GM20431 (cell line): Measurements from ENCODE around the gene CAMK2N2.

Experiments used
- in situ Hi-C: fragments of 300-500 bp; cut with MseI, MboI; formaldehyde crosslinking; loops from one replicate; pipeline ENCODE4 v1.15.0; 2020; ENCODE audit warnings: low sequenced_read_pairs; ENCODE audit not compliant: unreplicated experiment

Gene CAMK2N2

GRCh38 chr3:184261270-184261853, at the start of gene CAMK2N2:
Gene CAMK2N2 (minus strand): TSS chr3:184261553. CDS start chr3:184261285, 268 bp downstream.
- in situ Hi-C loops, result no loop called here

- in situ Hi-C loops, result no loop called here
These were observed 47.4 kb upstream of the CAMK2N2 start for GRCh38 chr3:184308744-184309143.

- in situ Hi-C loops, result no loop called here
These were observed 46.6 kb upstream of the CAMK2N2 start for GRCh38 chr3:184307915-184308314.

- in situ Hi-C loops, result no loop called here
These were observed 45.1 kb upstream of the CAMK2N2 start for GRCh38 chr3:184306341-184306972.

GRCh38 chr3:184305577-184305976, 44.2 kb upstream of the CAMK2N2 start:
- in situ Hi-C loops, result no loop called here

- in situ Hi-C loops, result no loop called here
These were observed 39.0 kb upstream of the CAMK2N2 start for GRCh38 chr3:184300378-184300720.

GRCh38 chr3:184299488-184300377, 38.4 kb upstream of the CAMK2N2 start:
- in situ Hi-C loops, result no loop called here

- in situ Hi-C loops, result no loop called here
These were observed 37.6 kb upstream of the CAMK2N2 start, which contains the start of gene PSMD2 for GRCh38 chr3:184298759-184299487. Gene PSMD2 (plus strand): TSS chr3:184299241. CDS start chr3:184299267, 26 bp downstream.

GRCh38 chr3:184296616-184297015, 35.3 kb upstream of the CAMK2N2 start:
- in situ Hi-C loops, result no loop called here

GRCh38 chr3:184295771-184296170, 34.4 kb upstream of the CAMK2N2 start:
- in situ Hi-C loops, result no loop called here

GRCh38 chr3:184291738-184292445, 30.5 kb upstream of the CAMK2N2 start:
- in situ Hi-C loops, result no loop called here

- in situ Hi-C loops, result no loop called here
These were observed 29.8 kb upstream of the CAMK2N2 start for GRCh38 chr3:184291044-184291737.

- in situ Hi-C loops, result no loop called here
These were observed 29.0 kb upstream of the CAMK2N2 start for GRCh38 chr3:184290331-184290730.

- in situ Hi-C loops, result loop anchor here (10.0 kb wide), 1 partner anchor 395 kb away; no protein-coding TSS in a partner anchor
These were observed 28.1 kb upstream of the CAMK2N2 start for GRCh38 chr3:184289426-184289938.

GRCh38 chr3:184284696-184285095, 23.3 kb upstream of the CAMK2N2 start:
- in situ Hi-C loops, result loop anchor here (10.0 kb wide), 1 partner anchor 390 kb away; no protein-coding TSS in a partner anchor

- in situ Hi-C loops, result loop anchor here (10.0 kb wide), 1 partner anchor 389 kb away; no protein-coding TSS in a partner anchor
These were observed 22.3 kb upstream of the CAMK2N2 start for GRCh38 chr3:184283681-184284080.

GRCh38 chr3:184282941-184283340, 21.6 kb upstream of the CAMK2N2 start:
- in situ Hi-C loops, result loop anchor here (10.0 kb wide), 1 partner anchor 388 kb away; no protein-coding TSS in a partner anchor

- in situ Hi-C loops, result no loop called here
These were observed 16.0 kb upstream of the CAMK2N2 start for GRCh38 chr3:184277366-184277765.
